Right renal pelvis (tissue), 4 donors: ENCODE measurements around the gene MYL7. TPM values are rescaled to one million over a fixed set of nuclear protein-coding genes. Genes with fewer than 3 reads are reported as not detected.

Experiments
- polyA plus RNA-seq, 4 donors: library from polyadenylated mRNA; unstranded; fragments of 120-200 nt; gene quantifications; one replicate each; pipeline ENCODE4 v1.2.1, GENCODE V29; 2013; ENCODE audit not compliant: insufficient read length in 4 of 4

MYL7 gene
- polyA plus RNA-seq, 4 donors = 0.37 to 0.99 (median 0.56) TPM

Other genes with a start within 250 kb of the MYL7 start
- 10 to 100 TPM; 30.0 to 34.5 (median 33.4) TPM for gene URGCP, start 234.7 kb downstream of the MYL7 start, polyA plus RNA-seq
- gene UBE2D4, start 214.9 kb downstream of the MYL7 start, polyA plus RNA-seq = 10 to 100 TPM; 20.0 to 24.7 (median 22.4) TPM
- gene SPDYE1, start 143.4 kb downstream of the MYL7 start, polyA plus RNA-seq = under 1 TPM; 0.51 to 0.97 (median 0.52) TPM
- 10 to 100 TPM; 61.2 to 76.0 (median 67.0) TPM for gene DBNL, start 96.6 kb downstream of the MYL7 start, polyA plus RNA-seq
- 1 to 10 TPM; 1.4 to 5.4 (median 3.0) TPM for gene PGAM2, start 75.8 kb downstream of the MYL7 start, polyA plus RNA-seq
- gene POLM, start 58.8 kb downstream of the MYL7 start, polyA plus RNA-seq = 10 to 100 TPM; 19.2 to 23.1 (median 20.9) TPM
- gene AEBP1, start 37.0 kb downstream of the MYL7 start, polyA plus RNA-seq = 10 to 100 TPM; 55.4 to 75.0 (median 67.7) TPM
- 100 to 1,000 TPM; 116 to 131 (median 120) TPM for gene POLD2, start 17.8 kb downstream of the MYL7 start, polyA plus RNA-seq
- gene GCK, start 48.1 kb upstream of the MYL7 start, polyA plus RNA-seq = 1 to 10 TPM; 2.6 to 4.8 (median 3.7) TPM
- 10 to 100 TPM; 76.3 to 84.9 (median 79.0) TPM for gene YKT6, start 59.6 kb upstream of the MYL7 start, polyA plus RNA-seq
- 1 to 10 TPM; 2.1 to 2.9 (median 2.3) TPM for gene CAMK2B, start 184.3 kb upstream of the MYL7 start, polyA plus RNA-seq